ENCODE results near the gene GLIS2.
"Not testable (repeated sequence)": the region's sequence is repeated elsewhere in the genome, so short reads cannot be mapped to it uniquely, and the experiment has no call there.

GLIS2 gene

GRCh38 chr16:4337540-4338088 lies 21.7 kb downstream of the GLIS2 start:
- no peak for DNase-seq

DNA sequence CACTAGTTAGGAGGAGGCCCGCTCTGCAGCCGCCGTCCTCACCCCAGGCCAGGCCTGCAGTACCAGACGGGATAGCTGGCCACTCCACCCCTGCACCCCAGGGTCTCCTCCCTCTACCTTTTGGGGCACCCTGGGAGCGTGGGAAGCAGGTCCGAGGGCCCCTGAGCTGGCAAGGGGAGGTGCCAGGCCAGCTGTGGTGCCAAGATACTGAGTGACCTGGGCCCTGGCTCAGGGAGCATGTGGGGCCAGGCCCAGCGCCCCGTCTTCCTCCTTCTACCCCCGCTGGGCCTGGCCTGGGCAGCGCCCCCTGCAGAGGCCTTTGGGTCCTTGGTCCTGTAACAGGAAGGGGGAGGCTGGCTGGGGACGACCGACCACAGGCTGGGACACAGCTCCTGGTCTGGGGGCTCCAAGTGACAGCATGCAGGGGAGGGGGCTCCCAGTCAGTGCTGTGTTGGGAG lies 22.3 kb downstream of the GLIS2 start:
- no peak for DNase-seq

GRCh38 chr16:4338712-4339299 lies 22.9 kb downstream of the GLIS2 start:
- DNase-seq: no peak

DNA sequence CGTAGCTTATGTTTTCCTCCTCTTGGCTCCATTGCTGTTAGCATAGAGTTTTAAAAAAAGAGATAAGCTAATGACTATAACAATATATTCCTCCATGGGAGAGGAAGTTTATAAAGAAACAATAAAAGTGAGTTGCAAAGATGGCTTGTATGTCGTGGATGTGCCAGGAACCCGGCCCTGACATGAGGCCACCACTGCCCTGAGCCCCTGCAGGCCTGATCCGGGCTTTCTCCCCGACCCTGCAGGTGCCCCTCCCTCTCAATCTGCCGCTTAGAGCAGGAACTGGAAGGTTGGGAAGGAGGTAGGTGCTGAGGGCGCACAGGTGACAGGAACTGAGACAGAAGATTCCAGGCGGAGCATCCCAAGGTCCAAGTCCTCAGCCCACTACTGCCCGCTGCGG lies 23.6 kb downstream of the GLIS2 start:
- no peak for DNase-seq

- no peak for DNase-seq
Observed at GRCh38 chr16:4339909-4340308, 24.0 kb downstream of the GLIS2 start.

DNA sequence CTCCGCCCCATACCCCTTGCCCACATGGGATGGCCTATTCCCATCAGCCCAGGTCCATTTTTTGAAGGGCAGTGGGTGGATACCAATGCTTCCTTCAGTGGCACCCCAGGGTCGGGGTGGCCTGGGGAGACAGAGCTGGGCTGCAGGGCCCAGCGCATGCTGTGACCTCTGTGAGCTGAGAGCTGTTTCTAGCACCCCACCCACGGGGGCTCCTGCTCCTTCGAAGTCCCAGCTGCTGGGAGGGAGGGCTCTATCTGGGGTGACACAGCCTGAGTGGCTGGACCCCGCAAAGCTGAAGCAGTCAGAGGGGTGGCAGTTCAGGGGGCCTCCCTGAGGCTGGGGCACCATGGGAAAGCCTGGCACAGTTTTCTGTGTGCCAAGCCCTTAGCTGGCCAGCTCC lies 24.6 kb downstream of the GLIS2 start:
- no peak for DNase-seq

- no peak for DNase-seq
Observed at GRCh38 chr16:4341250-4341649, 25.4 kb downstream of the GLIS2 start.

GRCh38 chr16:4342866-4343744 lies 27.2 kb downstream of the GLIS2 start:
- DNase-seq: no peak

DNA sequence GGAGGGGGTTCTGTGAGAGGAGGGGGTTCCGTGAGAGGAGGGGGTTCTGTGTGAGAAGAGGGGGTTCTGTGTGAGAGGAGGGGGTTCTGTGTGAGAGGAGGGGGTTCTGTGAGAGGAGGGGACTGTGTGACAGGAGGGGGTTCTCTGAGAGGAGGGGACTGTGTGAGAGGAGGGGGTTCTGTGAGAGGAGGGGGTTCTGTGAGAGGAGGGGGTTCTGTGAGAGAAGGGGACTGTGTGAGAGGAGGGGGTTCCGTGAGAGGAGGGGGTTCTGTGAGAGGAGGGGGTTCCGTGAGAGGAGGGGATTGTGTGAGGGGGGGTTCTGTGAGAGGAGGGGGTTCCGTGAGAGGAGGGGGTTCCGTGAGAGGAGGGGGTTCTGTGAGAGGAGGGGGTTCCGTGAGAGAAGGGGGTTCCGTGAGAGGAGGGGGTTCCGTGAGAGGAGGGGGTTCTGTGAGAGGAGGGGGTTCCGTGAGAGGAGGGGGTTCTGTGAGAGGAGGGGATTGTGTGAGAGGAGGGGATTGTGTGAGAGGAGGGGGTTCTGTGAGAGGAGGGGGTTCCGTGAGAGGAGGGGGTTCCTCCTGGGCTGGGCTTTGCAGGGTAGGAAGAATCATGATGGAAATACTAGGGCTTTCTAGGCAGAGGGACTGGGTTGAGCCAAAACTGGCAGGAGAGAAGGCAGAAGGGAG lies 28.6 kb downstream of the GLIS2 start:
- not testable (repeated sequence) for DNase-seq

DNA sequence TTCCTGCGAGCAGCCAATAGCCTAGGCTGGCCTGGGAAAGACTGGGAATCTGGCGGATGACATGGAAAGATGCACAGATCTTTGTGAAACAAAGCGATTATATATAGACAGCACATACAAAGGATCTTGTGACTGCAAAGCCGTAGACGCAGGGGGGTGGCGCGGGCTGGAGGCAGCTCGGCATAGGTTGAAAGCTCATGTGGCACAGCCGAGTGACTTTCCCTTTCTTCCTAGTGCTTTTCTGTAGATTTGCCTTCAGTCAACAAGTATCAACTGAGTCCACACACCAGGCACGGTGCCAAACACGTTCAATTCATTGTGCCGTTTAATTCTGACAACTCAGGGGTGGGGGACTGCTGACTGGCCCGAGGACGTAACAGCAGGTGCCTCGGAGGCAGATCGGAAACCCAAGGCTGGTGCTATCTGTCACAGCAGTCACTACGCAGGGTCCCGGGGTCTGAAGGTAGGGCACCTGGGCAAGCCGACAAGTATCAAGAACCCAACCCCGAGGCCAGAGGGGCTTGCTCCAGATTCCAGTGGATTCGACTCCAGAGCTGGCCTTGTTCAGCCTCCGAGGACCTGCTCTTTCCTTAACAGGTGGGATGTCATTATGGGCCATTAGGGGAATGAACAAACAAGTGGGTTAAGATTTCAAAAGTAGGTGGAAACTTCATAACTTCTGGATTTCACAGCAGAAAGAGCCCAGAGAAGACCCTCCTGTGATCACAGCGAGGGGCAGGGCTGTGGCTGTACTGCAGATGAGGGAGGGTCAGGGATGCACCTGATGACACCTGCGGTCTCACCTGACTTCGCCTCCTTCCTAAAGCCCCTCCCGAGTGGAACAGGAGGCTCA lies 29.3 kb downstream of the GLIS2 start:
- no peak for DNase-seq

DNA sequence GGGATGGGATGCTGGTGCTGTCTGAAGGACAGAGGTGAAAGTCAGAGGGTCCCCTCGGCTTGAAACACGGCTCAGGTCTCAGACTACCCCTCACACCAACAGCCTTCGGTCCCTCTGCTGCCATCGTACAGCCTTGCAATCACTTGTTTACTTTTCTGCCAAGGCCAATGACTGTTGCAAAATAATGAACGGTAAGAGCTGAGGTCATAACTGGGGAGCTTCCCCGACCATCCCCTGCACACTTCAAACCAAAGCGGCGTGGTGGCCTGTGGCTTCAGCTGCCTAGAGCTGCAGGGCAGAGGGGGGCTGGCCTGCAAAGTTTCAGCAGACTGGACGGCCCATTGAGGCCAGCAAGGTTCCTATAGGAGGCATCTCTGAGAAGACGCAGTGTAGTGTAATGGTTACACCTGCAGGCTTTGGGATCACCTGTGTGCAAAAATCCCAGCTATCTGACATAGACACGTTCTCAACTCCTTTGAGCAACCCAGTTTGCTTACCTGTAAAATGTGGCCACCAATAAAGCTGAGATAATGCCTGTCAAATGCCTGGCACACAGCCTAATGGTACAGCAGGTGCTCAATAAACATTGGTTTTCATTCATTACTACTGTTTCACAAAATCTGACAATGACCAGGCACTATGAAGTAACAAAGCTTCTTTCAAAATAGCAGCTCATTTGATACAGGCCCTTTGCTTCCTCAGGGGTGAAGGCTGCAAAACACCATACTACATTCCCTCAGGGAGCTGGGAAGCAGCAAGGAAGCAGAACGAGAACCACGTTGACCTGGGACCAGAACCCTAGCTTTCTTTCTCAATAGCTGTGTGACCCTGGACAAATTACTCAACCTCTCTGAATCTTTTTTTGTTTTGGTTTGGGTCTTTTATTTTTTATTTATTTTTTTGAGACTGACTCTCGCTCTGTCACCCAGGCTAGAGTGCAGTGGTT lies 30.2 kb downstream of the GLIS2 start:
- DNase-seq: peak; percentile 44

DNA sequence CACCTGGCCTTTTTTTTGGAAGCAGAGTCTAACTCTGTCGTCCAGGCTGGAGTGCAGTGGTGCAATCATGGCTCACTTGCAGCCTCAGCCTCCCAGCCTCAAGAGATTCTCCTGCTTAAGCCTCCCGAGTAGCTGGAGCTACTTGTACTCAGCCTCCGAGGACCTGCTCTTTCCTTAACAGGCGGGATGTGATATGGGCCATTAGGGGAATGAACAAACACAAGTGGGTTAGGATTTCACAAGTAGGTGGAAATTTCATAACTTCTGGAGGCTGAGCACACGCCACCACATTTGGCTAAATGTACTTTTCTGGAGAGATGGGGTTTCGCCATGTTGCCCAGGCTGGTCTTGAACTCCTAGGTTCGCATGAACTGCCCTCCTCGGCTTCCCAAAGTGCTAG lies 31.1 kb downstream of the GLIS2 start:
- peak; percentile 88 for DNase-seq

DNA sequence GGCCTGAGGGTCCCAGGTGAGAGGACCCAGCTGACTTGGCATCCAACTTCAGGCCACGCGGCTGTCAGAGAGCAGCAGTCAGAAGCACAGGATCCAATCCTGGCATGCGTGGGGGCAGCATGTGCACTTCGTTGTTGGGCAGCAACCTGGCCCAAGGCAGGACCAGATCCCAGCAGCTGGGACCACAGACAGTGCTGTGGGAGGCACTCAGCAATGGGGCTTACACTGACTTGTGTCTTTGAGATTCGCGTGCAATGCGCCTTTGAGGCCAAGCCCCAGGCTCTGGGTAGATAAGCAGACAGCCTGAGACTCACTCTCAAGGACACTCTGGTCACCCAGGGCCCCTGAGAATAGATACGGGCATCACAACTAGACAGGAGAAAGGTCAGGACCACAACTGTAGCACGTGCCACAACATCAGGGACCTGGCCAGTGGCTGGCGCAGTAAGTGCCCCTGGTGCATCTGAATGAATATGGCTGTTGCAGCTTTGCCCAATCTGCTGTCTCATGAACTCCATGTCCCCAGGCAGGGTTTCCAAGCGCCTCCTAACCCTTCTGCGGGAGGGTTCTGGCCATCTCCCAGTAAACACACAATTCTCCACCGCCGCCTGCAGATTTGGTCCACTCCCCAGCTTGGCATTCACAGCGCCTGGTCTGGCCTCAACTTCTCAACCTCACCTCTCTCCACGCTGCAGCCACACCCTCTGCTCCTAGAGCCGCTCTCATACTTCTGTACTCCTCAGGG lies 32.1 kb downstream of the GLIS2 start:
- peak; percentile 39 for DNase-seq

DNA sequence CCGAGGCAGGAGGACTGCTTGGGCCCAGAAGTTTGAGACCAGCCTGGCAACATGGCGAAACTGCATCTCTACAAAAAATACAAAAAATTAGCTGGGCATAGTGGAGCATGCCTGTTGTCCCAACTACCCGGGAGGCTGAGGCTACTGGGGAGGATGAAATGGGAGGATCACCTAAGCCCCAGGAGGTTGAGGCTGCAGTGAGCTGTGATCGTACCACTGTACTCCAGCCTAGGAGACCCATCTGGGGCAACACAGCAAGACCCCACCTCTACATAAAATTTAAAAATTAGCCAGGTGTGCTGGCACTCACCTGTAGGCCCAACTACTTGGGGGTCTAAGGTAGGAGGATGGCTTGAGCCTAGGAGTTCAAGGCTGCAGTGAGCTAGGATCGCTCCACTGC lies 33.5 kb downstream of the GLIS2 start:
- DNase-seq: no peak

DNA sequence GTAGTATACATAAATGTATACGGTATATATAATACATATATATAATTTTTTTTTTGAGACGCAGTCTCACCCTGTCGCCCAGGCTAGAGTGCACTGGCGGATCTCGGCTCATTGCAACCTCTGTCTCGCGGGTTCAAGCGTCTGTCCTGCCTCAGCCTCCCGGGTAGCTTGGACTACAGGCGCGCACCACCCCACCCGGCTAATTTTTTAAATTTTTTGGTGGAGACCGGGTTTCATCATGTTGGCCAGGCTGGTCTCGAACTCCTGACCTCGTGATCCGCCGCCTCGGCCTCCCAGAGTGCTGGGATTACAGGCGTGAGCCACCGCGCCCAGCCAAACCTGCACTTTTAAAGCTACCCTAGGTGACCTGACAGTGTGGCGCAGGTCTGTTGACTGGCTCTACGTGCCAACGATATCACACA lies 34.5 kb downstream of the GLIS2 start:
- DNase-seq: no peak

DNA sequence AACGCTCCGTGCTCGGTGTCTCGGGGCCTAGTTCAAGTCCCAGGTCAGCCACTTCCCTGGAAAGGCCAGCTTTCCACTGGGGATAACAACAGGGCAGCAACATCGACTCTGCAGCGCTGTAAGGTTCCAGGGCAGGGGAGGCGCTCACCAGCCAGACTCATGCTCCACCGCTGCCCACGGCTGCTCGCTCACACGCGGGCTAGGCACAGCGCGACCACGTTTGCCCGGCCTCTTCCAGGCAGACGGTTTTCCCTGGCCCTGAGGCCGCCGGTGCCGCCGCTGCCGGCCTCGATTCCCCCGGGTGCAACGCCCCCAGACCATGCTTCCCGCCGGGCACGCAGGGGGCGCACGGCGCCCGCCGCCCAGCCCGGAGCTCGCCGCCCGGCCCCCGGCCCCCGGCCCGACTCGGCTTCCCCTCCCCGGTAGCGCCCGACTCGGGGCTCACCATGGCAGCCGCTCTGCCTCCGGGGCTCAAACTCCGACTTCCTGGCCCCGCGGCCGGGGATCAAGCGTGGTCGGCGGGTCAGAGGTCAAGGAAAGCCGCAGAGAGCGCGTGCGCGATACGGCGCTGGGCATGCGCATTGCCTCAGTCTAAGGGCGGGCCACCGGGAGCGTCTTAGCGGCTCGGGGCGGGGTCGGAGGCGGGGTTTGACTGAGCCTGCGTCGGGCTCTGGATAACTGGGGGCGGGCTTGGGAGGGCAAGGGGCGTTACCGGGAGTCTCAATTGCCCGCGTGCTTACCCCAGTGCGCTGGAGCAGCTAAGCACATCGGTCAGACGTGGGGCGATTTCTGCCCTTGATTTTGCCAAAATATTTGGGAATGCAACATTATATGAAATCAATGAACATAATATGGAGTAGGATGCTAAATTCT lies 35.2 kb downstream of the GLIS2 start, which contains the start of gene PAM16:
TSS of gene PAM16 (minus strand) at position 535 of the 873 bp plus-strand sequence. CDS start at position 448, 87 bp downstream.
- peak; percentile 92 for DNase-seq

DNA sequence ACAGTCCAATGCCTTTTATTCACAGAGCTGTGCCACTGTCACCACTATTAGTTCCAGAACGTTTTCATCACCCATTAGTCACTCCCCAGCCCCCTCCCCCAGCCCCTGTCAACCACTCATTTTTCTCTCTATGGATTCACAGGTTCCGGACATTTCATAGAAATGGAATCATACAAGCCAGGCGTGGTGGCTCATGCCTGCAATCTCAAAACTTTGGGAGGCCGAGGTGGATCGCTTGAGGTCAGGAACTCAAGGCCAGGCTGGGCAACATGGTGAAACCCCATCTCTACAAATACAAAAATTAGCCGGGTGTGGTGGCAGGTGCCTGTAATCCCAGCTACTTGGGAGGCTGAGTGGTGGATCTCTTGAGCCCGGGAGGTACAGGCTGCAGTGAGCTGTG lies 36.0 kb downstream of the GLIS2 start:
- DNase-seq: no peak

DNA sequence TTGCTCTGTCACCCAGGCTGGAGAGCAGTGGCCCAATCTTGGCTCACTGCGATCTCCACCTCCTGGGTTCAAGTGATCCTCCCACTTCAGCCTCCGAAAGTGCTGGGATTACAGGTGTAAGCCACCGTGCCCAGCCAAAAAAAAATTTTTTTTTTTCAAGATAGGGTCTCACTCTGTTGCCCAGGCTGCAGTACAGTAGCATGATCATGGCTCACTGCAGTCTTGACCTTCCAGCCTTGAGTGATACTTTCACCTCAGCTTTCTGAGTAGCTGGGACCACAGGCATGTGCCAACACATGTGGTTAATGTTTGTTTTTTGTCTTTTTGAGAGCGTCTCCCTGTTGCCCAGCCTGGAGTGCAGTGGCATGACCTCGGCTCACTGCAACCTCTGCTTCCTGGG lies 37.0 kb downstream of the GLIS2 start:
- DNase-seq: peak; percentile 34

DNA sequence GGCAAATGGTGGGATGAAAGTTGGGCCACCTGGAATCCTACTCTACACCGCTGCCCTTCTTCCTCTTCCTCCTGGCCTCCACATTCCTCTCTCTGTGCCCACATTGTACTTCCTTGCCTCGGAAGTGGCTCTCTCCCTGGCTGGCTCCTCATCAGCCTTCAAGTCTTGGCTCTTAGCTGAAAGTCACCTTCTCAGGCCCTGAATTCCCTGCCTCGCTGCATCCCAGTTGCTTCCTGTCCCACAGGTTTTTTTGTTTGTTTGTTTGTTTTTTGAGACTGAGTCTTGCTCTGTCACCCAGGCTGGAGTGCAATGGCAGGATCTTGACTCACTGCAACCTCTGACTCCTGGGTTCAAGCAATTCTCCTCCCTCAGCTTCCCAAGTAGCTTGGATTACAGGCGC lies 37.8 kb downstream of the GLIS2 start:
- DNase-seq: no peak

Data from MV-4-11 (cell line).